SIG-M5 (cell line): ENCODE measurements around the gene CREG2.

Source experiments
- DNase-seq: peaks from one replicate; lab custom pipeline; 2025; lab: John Stamatoyannopoulos, UW

The CREG2 gene

GRCh38 chr2:101408925-101409324 lies 21.6 kb upstream of the CREG2 start:
- DNase-seq, result no peak

GRCh38 chr2:101405351-101405899 lies 18.1 kb upstream of the CREG2 start:
- no peak for DNase-seq

GRCh38 chr2:101403745-101404144 lies 16.4 kb upstream of the CREG2 start:
- DNase-seq, result no peak

- no peak for DNase-seq
Measured at GRCh38 chr2:101402630-101403029, 15.3 kb upstream of the CREG2 start.

- DNase-seq, result no peak
Measured at GRCh38 chr2:101401906-101402305, 14.6 kb upstream of the CREG2 start.

GRCh38 chr2:101401326-101401665 lies 14.0 kb upstream of the CREG2 start:
- DNase-seq, result no peak

GRCh38 chr2:101400506-101401325 lies 13.4 kb upstream of the CREG2 start:
- no peak for DNase-seq

- no peak for DNase-seq
Measured at GRCh38 chr2:101400048-101400447, 12.7 kb upstream of the CREG2 start.

GRCh38 chr2:101399021-101399799 lies 11.9 kb upstream of the CREG2 start:
- DNase-seq, result no peak

- DNase-seq, result no peak
Measured at GRCh38 chr2:101398116-101398821, 11.0 kb upstream of the CREG2 start.

- DNase-seq, result no peak
Measured at GRCh38 chr2:101396316-101396717, 9.0 kb upstream of the CREG2 start.

- no peak for DNase-seq
Measured at GRCh38 chr2:101395545-101396315, 8.4 kb upstream of the CREG2 start.

- DNase-seq, result no peak
Measured at GRCh38 chr2:101388232-101388631, 929 bp upstream of the CREG2 start.

GRCh38 chr2:101386599-101387150 lies 628 bp downstream of the CREG2 start:
- no peak for DNase-seq

- DNase-seq, result no peak
Measured at GRCh38 chr2:101383016-101383541, 4.2 kb downstream of the CREG2 start.

- no peak for DNase-seq
Measured at GRCh38 chr2:101382442-101382841, 4.9 kb downstream of the CREG2 start.

- DNase-seq, result no peak
Measured at GRCh38 chr2:101380376-101380775, 6.9 kb downstream of the CREG2 start.

- no peak for DNase-seq
Measured at GRCh38 chr2:101379091-101379490, 8.2 kb downstream of the CREG2 start.

GRCh38 chr2:101375653-101376052 lies 11.7 kb downstream of the CREG2 start:
- DNase-seq, result no peak

- DNase-seq, result no peak
Measured at GRCh38 chr2:101374821-101375561, 12.3 kb downstream of the CREG2 start.
